Mucosa of rectum (tissue), 2 donors: ENCODE data around the gene PEAK1.

Experiments used
- H3K27ac ChIP-seq, 2 donors: one replicate each; pipeline ENCODE4 v1.7.0; 2013; ENCODE audit warnings: inconsistent platforms in 2 of 2, low read depth in 2 of 2, low read length in 2 of 2
- H3K27me3 ChIP-seq, 2 donors: one replicate each; pipeline ENCODE4 v1.7.0; 2013; ENCODE audit warnings: low read length in 2 of 2; ENCODE audit not compliant: control insufficient read depth in 2 of 2, insufficient read depth in 2 of 2
- H3K36me3 ChIP-seq, 2 donors: one replicate each; pipeline ENCODE4 v1.7.0; 2013; ENCODE audit warnings: low read length in 2 of 2; ENCODE audit not compliant: control insufficient read depth in 2 of 2, insufficient read depth in 2 of 2
- H3K4me1 ChIP-seq, 2 donors: one replicate each; pipeline ENCODE4 v1.7.0; 2013; ENCODE audit warnings: low read length in 2 of 2, mild to moderate bottlenecking in 1 of 2; ENCODE audit not compliant: control insufficient read depth in 2 of 2, insufficient read depth in 2 of 2
- H3K4me3 ChIP-seq, 2 donors: one replicate each; pipeline ENCODE4 v1.7.0; 2013; ENCODE audit warnings: low read length in 2 of 2
- H3K9ac ChIP-seq, 2 donors: one replicate each; pipeline ENCODE4 v1.7.0; 2013; ENCODE audit warnings: low read length in 2 of 2, low read depth in 1 of 2, mild to moderate bottlenecking in 1 of 2
- H3K9me3 ChIP-seq, 2 donors: one replicate each; pipeline ENCODE4 v1.7.0; 2013; ENCODE audit warnings: low read length in 2 of 2; ENCODE audit not compliant: control insufficient read depth in 2 of 2
- donor health status: healthy.
- donor health status: Normal muscosa, but diverticular disease.

PEAK1 gene

DNA sequence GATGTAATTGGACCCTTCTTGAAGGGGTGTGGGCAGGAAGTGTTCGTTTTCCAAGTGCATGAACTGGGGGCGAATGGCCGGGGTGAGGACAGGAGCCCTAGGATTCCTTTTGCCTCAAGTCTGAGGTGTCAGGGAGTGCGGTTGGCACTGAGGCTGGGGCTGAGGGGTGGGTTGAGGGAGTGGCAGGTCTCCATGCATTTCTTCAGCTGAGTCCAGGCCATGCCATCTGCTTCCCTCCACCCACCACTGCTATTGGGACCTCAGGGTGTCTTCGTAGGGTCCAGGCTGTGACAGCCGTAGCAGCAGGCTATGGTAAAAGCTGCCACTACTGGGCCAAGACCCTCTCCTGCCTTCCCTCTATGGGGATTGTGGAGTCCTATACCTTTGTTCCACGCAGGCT, 323.4 kb downstream of the PEAK1 start:
- Histone ChIP-seq H3K36me3 (no peaks in the 10 kb centered on the region), H3K4me1 (no peaks in the 10 kb centered on the region), H3K27me3 (no peaks in the 10 kb centered on the region), H3K9ac (no peak overlapping the region), H3K27ac (no peak overlapping the region), H3K9me3 (no peaks in the 10 kb centered on the region), H3K4me3 (no peak overlapping the region)

- Histone ChIP-seq H3K36me3 (no peaks in the 10 kb centered on the region), H3K27me3 (no peaks in the 10 kb centered on the region), H3K9ac (no peak overlapping the region), H3K9me3 (no peaks in the 10 kb centered on the region), H3K4me3 (no peak overlapping the region), H3K4me1 (no peaks in the 10 kb centered on the region), H3K27ac (no peak overlapping the region)
Observed at GRCh38 chr15:77096138-77096537, 323.8 kb downstream of the PEAK1 start.

- H3K27ac ChIP-seq: no peak overlapping the region
- no peaks in the 10 kb centered on the region for H3K36me3 ChIP-seq
- H3K27me3 ChIP-seq: no peaks in the 10 kb centered on the region
- no peaks in the 10 kb centered on the region for H3K9me3 ChIP-seq
- no peak overlapping the region for H3K4me3 ChIP-seq
- H3K4me1 ChIP-seq: no peaks in the 10 kb centered on the region
- no peak overlapping the region for H3K9ac ChIP-seq
Observed at GRCh38 chr15:77094397-77095030, 325.4 kb downstream of the PEAK1 start.

GRCh38 chr15:77093436-77093835, 326.5 kb downstream of the PEAK1 start:
- Histone ChIP-seq H3K4me1 (no peaks in the 10 kb centered on the region), H3K36me3 (no peaks in the 10 kb centered on the region), H3K27ac (no peak overlapping the region), H3K9ac (no peak overlapping the region), H3K4me3 (no peak overlapping the region), H3K27me3 (no peaks in the 10 kb centered on the region), H3K9me3 (no peaks in the 10 kb centered on the region)

- Histone ChIP-seq H3K4me1 (no peaks in the 10 kb centered on the region), H3K4me3 (no peak overlapping the region), H3K9me3 (no peaks in the 10 kb centered on the region), H3K36me3 (no peaks in the 10 kb centered on the region), H3K9ac (no peak overlapping the region), H3K27ac (no peak overlapping the region), H3K27me3 (no peaks in the 10 kb centered on the region)
Observed at GRCh38 chr15:77091097-77091496, 328.8 kb downstream of the PEAK1 start.

DNA sequence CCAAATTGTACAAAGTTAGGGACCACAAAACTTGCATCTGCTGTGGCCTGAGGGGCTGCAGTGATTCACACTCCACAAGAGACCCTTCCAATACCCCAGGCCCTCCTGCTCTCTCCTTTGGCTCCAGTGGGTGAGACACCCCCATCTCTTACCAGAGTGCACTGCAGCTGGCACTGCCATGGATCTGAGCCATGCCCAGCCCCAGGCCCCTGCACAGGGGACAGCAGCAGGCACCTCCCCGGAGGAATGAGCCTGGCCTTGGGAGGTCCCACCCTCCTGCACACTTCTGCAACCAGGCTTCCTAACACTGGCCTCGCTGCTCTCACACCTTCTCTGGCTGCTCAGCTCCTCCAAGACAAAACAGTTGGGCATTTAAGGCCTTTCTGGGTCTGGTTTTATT, 332.7 kb downstream of the PEAK1 start:
- Histone ChIP-seq H3K9me3 (no peaks in the 10 kb centered on the region), H3K36me3 (no peaks in the 10 kb centered on the region), H3K4me1 (no peaks in the 10 kb centered on the region), H3K27me3 (no peaks in the 10 kb centered on the region), H3K9ac (no peak overlapping the region), H3K4me3 (no peak overlapping the region), H3K27ac (no peak overlapping the region)

DNA sequence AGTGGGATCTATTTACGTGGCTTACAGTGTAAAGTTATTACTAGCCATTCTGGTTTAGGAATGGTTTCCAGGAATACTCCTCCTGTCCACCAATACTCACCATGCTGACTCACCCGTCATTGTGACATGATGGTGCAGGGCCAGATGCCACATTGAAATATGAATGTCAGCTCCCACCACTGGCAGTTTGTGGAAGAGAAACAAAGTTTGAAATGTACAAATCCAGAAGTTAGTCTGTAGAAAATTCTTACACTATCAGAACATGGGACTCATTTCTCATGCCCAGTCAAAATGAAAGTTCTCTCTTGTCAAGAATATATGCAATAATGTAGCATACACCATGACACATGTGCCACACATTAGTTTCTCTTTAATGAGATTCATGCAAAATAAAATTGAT, 334.6 kb downstream of the PEAK1 start:
- no peak overlapping the region for H3K9ac ChIP-seq
- H3K4me3 ChIP-seq: no peak overlapping the region
- H3K9me3 ChIP-seq: no peaks in the 10 kb centered on the region
- H3K27me3 ChIP-seq: no peaks in the 10 kb centered on the region
- H3K4me1 ChIP-seq: no peaks in the 10 kb centered on the region
- no peak overlapping the region for H3K27ac ChIP-seq
- H3K36me3 ChIP-seq: no peaks in the 10 kb centered on the region

DNA sequence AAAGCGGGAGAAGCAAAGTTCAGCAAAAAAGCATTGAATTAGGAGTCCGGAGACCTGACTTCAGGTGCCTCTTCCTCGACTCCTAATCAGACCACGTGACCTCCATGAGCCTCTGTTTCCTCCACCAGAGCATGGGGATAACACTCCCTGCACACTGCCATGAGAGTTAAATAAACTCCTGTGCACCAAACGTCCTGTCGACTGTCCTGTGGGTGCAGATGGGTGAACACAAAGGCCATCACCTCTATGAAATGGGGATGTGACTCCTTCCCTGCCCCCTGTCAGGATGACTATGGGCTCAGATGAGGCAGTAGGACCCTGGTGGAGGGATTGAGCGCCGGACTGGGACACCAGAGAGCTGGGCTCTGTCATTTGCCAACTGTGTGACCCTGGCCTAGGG, 335.5 kb downstream of the PEAK1 start:
- peak overlapping the region in 1 of 2 donors; percentile 65 for H3K4me3 ChIP-seq
- H3K27me3 ChIP-seq: no peaks in the 10 kb centered on the region
- no peaks in the 10 kb centered on the region for H3K9me3 ChIP-seq
- no peaks in the 10 kb centered on the region for H3K36me3 ChIP-seq
- no peaks in the 10 kb centered on the region for H3K4me1 ChIP-seq
- H3K27ac ChIP-seq: no peak overlapping the region
- H3K9ac ChIP-seq: no peak overlapping the region

- no peaks in the 10 kb centered on the region for H3K9me3 ChIP-seq
- peak overlapping the region in 1 of 2 donors; percentile 43 for H3K27ac ChIP-seq
- H3K27me3 ChIP-seq: no peaks in the 10 kb centered on the region
- no peaks in the 10 kb centered on the region for H3K4me1 ChIP-seq
- no peak overlapping the region for H3K9ac ChIP-seq
- no peaks in the 10 kb centered on the region for H3K36me3 ChIP-seq
- H3K4me3 ChIP-seq: peak overlapping the region; percentile 52 to 65
Observed at GRCh38 chr15:77083381-77084160, 336.3 kb downstream of the PEAK1 start.

GRCh38 chr15:77081971-77082370, 337.9 kb downstream of the PEAK1 start:
- Histone ChIP-seq H3K27me3 (no peaks in the 10 kb centered on the region), H3K27ac (no peak overlapping the region), H3K9me3 (no peaks in the 10 kb centered on the region), H3K36me3 (no peaks in the 10 kb centered on the region), H3K4me3 (no peak overlapping the region), H3K9ac (no peak overlapping the region), H3K4me1 (no peaks in the 10 kb centered on the region)
